ENCODE data around the gene BTD. TPM values are rescaled to one million over a fixed set of nuclear protein-coding genes. Genes with fewer than 3 reads are reported as not detected.
"Not testable (repeated sequence)": the region's sequence is repeated elsewhere in the genome, so short reads cannot be mapped to it uniquely, and the experiment has no call there.

BTD gene
- total and polyA plus RNA-seq, 10 of the 15 experiments (the other 5 are each of a cell fraction or from before 2014, with no cell fraction given), result 3.4 to 10.3 (median 5.0) TPM

DNA sequence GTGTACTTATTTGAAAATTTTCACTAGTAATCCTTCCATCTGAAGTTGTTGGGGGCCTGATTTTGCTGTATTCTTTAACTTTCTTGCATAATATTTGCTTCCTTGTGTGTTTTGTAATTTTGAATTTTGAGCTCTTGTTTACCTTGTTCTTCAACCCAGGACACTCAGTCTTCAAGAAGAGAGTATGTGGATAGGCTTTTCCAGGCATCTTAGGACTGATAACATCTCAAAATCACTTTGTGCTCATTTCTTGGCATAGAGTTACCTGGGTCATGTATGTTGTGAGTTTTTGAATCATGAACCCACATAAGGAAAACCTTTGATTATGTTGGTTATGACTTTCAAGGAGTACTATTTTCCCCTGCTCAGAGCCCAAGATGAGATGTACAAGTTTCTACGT is 13.4 kb downstream of the BTD start (continued):
- TF ChIP-seq, protein P1, sequence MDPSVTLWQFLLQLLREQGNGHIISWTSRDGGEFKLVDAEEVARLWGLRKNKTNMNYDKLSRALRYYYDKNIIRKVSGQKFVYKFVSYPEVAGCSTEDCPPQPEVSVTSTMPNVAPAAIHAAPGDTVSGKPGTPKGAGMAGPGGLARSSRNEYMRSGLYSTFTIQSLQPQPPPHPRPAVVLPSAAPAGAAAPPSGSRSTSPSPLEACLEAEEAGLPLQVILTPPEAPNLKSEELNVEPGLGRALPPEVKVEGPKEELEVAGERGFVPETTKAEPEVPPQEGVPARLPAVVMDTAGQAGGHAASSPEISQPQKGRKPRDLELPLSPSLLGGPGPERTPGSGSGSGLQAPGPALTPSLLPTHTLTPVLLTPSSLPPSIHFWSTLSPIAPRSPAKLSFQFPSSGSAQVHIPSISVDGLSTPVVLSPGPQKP (IDR thresholded peaks at IDR 0.05; ENCODE audit: low read depth, low read length), result no peak
- TF ChIP-seq IRF3 (IDR thresholded peaks at IDR 0.05), result no peak
- no peak for TF ChIP-seq ZBTB40 (IDR thresholded peaks at IDR 0.05; ENCODE audit: borderline replicate concordance)
- no peak for TF ChIP-seq HDAC2 (IDR thresholded peaks at IDR 0.05)
- no peak for TF ChIP-seq TAF1 (IDR thresholded peaks at IDR 0.05; ENCODE audit: borderline replicate concordance, low read depth, low read length)

- Histone ChIP-seq H4K20me1 (ENCODE audit: control insufficient read depth, insufficient read depth) (no peaks in the 10 kb centered on the region), H3K9me3 (replicated peaks; ENCODE audit: control insufficient read depth, insufficient read depth, low read length) (peaks cover 4% of the 10 kb centered on the region; the same call in 2 of the 3 replicates), H3K36me3 (ENCODE audit: control insufficient read depth in 2 of 2, insufficient read depth in 2 of 2, low read length in 1 of 2) (no peaks in the 10 kb centered on the region), H3K79me2 (ENCODE audit: control insufficient read depth, insufficient read depth, low read length) (no peaks in the 10 kb centered on the region), H3K4me1 (ENCODE audit: control insufficient read depth, insufficient read depth, low read length) (no peaks in the 10 kb centered on the region), H3K4me3 (no peak overlapping the region), H2AFZ (ENCODE audit: control insufficient read depth, low read depth, low read length) (no peak overlapping the region), H3K27me3 (replicated peaks in 1 of 2; ENCODE audit: control insufficient read depth in 2 of 2, insufficient read depth in 2 of 2, low read length in 1 of 2) (no peaks in the 10 kb centered on the region), H3K9ac (ENCODE audit: control insufficient read depth, insufficient read depth, low read length) (no peak overlapping the region), H3K4me2 (ENCODE audit: control insufficient read depth, insufficient read depth) (no peak overlapping the region), H3K27ac (ENCODE audit: control insufficient read depth, insufficient read depth) (no peak overlapping the region)
- CTCF ChIA-PET, result interaction anchor here (0.6 kb wide), 1 partner anchor 9 kb away, joined by 3 read pairs; no protein-coding TSS in a partner anchor
- no TSS peak for BruUV-seq (replicated peaks)
- RAD21 ChIA-PET (ENCODE audit: unreplicated experiment), result no interaction called here
- intact Hi-C loops (cut with micrococcal nuclease; ENCODE audit: unreplicated experiment), result no loop called here
- WGBS (ENCODE audit: insufficient coverage, insufficient replicate concordance, low lambda C conversion rate, missing lambda C conversion rate), result 73% methylated on average over 6 of the region's 6 CpGs
- SMC1A ChIA-PET (ENCODE audit: uncharacterized antibody, unreplicated experiment), result interaction anchor here (1.6 kb wide), 1 partner anchor 12 kb away, joined by 5 read pairs; no protein-coding TSS in a partner anchor
- DNase-seq (ENCODE audit: low read depth, low spot score) (no peak), FAIRE-seq (no peak), ATAC-seq (no peak)
- in situ Hi-C loops (cut with MboI), result no loop called here
- POLR2A ChIA-PET, result no interaction called here
- no peak for TF ChIP-seq RCOR1 (conservative IDR thresholded peaks at IDR 0.05; ENCODE audit: low read depth, low read length)
- TF ChIP-seq ZNF217 (IDR thresholded peaks at IDR 0.05), result no peak
- no peak for TF ChIP-seq NFIC (IDR thresholded peaks at IDR 0.05; ENCODE audit: low read depth, low read length)
Measured at GRCh38 chr3:15616053-15616452, 14.5 kb downstream of the BTD start.

GRCh38 chr3:15619659-15620464 is 18.3 kb downstream of the BTD start:
- BruUV-seq (replicated peaks); H3K4me2 ChIP-seq (ENCODE audit: control insufficient read depth, insufficient read depth); H3K4me3 ChIP-seq; H3K27ac ChIP-seq (ENCODE audit: control insufficient read depth, insufficient read depth); FAIRE-seq; H3K36me3 ChIP-seq (ENCODE audit: control insufficient read depth in 2 of 2, insufficient read depth in 2 of 2, low read length in 1 of 2); SMC1A ChIA-PET (ENCODE audit: uncharacterized antibody, unreplicated experiment); RAD21 ChIA-PET (ENCODE audit: unreplicated experiment); H2AFZ ChIP-seq (ENCODE audit: control insufficient read depth, low read depth, low read length); intact Hi-C loops (cut with micrococcal nuclease; ENCODE audit: unreplicated experiment); POLR2A ChIA-PET; DNase-seq (ENCODE audit: low read depth, low spot score); H3K4me1 ChIP-seq (ENCODE audit: control insufficient read depth, insufficient read depth, low read length); H3K9me3 ChIP-seq (replicated peaks; ENCODE audit: control insufficient read depth, insufficient read depth, low read length); H3K9ac ChIP-seq (ENCODE audit: control insufficient read depth, insufficient read depth, low read length); H3K79me2 ChIP-seq (ENCODE audit: control insufficient read depth, insufficient read depth, low read length); H4K20me1 ChIP-seq (ENCODE audit: control insufficient read depth, insufficient read depth); H3K27me3 ChIP-seq (replicated peaks in 1 of 2; ENCODE audit: control insufficient read depth in 2 of 2, insufficient read depth in 2 of 2, low read length in 1 of 2); CTCF ChIA-PET; ATAC-seq: not testable (repeated sequence)
- in situ Hi-C loops (cut with MboI), result loop anchor here (10.0 kb wide), 1 partner anchor 625 kb away; no protein-coding TSS in a partner anchor
- WGBS (ENCODE audit: insufficient coverage, insufficient replicate concordance, low lambda C conversion rate, missing lambda C conversion rate), result 68% methylated on average over 8 of the region's 8 CpGs
